ENCODE results near the gene MTARC1.

- TF ChIP-seq CTCF (IDR thresholded peaks at IDR 0.05), result no peak
- TF ChIP-seq POLR2A (IDR thresholded peaks at IDR 0.05), result no peak
Observed at GRCh38 chr1:220770245-220770913, 16.3 kb upstream of the MTARC1 start.
